Occipital lobe (tissue), 2 donors: ENCODE results near the gene PRG2. TPM values are rescaled to one million over a fixed set of nuclear protein-coding genes. Genes with fewer than 3 reads are reported as not detected.

Source experiments
- DNase-seq: peaks from one replicate; lab custom pipeline; 2025; lab: John Stamatoyannopoulos, UW
- total RNA-seq: library from RNA; depleted of rRNA; stranded (reverse); fragments of >200 nt; gene quantifications from one replicate; pipeline ENCODE4 v1.2.3, GENCODE V29; 2014

The PRG2 gene
- total RNA-seq, result not detected

DNA sequence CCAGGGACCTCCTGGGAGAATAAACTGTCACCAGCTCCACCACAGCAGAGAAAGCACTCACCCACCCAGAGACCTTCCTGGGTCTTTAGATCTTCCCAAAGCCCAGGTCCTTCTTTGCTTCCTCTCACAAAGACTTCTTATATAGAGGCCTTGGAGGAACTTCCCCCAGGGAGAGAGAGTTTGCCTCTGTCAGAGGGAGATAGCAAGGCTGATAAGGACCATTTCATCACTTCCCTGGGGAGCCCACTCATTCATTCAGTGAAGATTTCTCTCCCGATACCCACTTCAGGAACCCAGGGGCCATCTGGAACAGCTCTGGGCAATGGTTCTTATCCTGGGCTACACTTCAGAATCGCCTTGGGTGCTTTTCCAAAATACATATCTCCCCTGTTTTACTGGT lies at the start of gene PRG2:
PRG2 (minus strand) TSS at position 116 of the 400 bp plus-strand sequence. CDS start 706 bp downstream, outside the sequence.
- DNase-seq, result no peak

DNA sequence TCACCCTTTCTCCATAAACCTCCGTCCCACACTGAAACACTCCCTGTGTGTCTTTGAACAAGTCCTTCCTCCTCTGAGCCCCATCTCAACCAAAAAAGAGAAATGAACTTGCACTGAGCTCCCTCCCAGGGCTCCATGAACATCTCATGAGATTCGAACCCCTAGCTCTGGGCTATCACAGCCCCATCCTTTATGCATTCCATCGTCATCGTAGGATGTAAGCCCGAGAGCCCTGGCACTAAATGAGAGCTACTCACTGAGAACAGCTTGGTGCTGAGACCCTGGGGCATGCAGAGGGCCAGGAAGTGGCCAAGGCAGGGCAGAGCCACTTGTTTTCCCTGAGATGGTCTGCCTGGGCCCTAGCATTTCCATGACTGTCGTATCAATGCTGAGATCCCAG lies 49.3 kb upstream of the PRG2 start:
- DNase-seq, result no peak

DNA sequence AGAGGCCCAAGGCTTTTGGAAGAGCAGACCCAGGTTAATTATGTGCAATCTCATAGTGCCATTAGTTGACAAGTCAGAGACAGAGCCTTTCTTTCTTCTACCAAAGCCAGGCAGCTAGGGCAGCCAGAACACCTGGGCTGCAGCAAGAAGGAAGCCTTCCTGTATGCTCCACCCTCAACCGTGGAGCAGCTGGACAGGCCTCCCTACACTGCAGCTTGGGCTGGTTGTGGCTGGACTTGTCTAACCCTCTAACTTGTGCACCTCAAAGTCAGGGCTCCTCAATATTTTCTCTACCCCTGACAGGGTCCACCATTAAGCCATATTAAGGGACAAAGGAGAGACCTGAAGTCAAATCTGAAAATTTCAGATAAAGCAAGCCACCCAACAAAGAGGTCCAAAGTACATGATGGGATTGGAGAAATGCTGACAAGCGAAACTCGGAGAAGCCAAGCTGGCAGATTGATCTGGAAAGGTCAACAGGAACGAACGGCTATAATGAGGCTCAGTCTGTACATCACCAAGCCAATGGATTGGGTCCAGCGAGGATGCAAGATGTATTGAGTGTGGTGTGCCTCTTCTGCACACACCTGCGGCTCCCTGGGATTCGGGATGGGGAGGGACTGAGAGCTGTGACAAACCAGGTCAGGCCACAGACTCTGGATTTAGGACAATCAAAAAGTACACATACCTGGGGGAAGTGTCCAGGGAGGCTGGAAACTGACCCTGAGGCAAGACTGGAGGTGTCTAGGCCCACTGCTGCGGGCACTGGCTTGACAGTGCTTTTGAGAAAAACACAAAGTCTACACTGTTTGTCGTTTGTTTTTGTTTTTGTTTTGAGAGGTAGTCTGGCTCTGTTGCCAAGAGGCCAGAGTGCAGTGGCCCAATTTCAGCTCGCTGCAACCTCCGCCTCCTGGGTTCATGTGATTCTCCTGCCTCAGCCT lies 48.2 kb upstream of the PRG2 start:
- no peak for DNase-seq

DNA sequence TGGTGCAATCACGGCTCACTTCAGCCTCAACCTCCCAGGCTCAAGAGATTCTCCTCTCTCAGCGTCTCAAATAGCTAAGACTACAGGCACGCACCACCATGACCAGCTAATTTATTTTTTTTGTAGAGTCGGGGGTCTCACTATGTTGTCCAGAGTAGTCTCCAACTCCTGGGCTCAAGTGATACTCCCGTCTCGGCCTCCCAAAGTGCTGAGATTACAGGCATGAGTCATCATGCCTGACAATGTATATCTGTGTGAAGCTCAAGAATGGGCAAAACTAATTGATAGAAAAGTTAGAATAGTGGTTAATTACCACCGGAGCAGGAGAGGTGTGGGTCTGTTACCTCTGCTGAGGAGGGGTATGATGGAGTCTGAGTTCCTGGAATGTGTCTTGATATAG lies 45.6 kb upstream of the PRG2 start:
- no peak for DNase-seq

DNA sequence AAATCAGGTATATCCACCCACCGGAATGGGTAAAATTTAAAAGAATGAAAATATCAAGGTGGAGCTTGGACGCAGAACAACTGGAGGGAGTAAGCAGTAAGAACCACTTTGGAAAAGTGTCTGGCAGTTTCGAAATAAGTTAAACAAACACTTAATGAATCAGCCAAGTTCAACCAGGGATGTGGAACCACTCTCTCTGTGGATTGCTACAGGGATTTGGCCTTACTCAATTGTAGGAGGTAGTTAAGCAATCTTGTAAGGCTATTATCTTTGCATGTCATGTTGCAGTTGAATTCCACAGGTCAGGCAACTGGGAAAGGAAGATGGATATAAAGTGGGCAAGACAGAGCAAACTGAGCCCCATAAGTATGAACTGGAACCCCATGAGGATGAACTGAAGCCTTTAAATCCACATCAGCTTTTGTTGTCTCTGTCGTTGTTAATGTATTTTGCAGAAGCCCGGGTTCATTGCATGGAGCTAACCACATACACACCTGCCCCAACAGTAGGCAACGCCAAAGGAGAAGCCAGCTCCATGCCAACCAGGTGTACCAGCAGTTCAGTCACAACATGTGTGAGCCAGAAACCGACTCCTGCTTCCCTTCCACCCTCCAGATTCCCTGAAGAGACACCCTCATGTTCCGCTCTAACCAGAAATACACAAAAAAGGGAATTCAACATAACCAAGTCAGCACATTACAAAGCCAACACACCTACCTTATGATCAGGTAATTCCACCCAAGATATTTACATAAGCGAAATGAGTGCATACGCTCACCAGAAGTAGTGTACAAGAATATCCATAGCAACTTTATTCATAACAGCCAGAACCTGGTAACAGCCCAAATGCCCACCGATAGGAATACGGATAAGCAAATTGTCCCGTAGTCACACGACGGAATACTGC lies 44.4 kb upstream of the PRG2 start:
- no peak for DNase-seq

DNA sequence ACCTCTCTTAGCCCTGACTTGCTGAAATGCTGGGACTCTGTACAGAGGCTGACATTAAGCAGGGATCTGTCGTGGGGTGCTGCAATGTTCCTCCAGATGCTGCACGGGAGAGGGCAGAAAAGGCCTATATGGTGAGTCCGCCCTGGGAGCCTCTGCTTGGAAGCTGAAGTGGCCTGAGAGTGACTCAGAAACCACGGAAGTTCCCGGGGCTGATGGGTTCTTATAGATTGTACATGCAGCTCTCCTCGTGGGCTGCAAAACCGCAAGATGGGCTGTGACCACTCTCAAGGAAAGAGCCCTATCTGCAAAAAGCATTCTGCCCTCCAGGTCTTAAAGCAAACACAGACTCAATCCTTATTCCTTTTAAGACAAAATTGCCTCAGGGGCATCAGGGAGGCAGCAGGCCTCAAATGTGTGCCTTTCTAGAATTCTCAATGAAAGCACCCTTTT lies 42.3 kb upstream of the PRG2 start:
- DNase-seq, result no peak

DNA sequence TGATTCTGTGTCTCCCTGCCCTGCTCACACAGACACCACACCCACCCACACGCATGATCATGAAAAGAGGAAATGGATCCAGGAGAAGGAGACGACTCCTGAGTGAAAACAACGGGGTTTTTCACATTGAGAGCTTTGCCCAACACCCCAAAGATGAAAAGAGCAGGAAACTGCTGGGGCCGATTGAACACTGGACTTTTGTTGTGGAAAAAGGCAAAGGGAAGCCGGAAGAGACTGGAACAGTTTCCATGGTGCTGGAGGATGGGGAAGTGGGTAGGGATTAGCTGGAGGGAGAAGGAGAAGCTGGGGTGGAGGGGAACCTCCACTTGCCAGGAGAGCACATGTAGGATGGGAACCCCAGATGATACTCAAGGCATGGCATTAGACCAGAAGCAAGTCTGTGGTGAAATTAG lies 41.7 kb upstream of the PRG2 start:
- DNase-seq, result no peak

DNA sequence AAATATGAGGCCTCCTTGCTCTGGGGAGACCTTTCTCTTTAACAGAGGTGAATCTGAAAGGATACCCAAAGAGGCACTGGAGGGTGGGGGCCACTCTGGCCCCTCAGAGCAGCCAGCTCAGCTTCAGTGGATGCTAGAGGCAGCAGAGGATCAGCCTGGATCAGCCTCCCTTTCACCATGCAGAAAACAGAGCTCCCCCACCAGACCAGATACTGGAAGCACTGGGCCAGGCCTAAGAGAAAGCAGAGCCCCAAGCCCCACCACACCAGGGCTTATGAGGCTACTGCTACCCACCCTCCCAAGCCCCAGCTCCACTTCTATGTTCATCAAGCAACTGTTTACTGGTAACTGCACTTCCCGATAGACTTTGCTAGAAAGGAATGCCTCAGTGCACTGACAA lies 40.5 kb upstream of the PRG2 start:
- DNase-seq, result no peak

DNA sequence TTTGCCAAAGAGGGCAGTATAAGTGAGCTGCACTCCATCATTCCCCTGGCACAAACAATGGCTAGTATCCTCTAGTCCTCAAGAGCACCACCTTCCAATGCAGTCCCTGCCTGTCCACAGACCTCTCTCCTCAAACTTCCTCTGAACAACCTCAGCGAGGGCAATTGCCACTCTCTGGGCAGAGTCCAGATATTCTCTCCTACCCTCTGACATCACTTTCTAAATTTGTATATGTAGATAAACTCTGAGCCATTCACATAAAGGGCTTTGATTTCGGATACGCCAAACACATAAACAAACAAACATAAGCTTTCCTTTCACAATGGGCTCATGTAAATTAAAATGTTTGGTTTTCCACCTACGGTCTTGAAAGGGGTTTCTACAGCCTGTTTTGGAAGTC lies 39.5 kb upstream of the PRG2 start:
- DNase-seq, result no peak

GRCh38 chr11:57428643-57429042 lies 38.2 kb upstream of the PRG2 start:
- DNase-seq, result no peak

DNA sequence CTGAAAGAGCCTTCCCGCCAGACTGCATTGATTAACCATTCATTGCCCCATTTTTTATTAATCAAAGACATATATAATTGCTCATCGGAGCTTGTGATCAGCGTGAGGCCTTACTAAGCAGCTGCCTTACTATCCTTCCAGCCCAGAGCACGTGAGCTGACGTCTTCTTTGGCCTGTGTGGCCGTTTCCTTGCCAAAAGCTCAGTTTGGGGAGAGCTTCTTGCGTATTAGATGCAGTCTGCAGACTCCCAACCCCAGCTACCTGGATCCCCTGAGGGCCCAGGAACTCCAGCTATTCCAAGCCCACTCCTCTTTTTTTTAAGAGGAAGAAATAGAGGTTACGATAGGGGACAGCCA lies 37.3 kb upstream of the PRG2 start:
- DNase-seq, result peak; percentile 11

DNA sequence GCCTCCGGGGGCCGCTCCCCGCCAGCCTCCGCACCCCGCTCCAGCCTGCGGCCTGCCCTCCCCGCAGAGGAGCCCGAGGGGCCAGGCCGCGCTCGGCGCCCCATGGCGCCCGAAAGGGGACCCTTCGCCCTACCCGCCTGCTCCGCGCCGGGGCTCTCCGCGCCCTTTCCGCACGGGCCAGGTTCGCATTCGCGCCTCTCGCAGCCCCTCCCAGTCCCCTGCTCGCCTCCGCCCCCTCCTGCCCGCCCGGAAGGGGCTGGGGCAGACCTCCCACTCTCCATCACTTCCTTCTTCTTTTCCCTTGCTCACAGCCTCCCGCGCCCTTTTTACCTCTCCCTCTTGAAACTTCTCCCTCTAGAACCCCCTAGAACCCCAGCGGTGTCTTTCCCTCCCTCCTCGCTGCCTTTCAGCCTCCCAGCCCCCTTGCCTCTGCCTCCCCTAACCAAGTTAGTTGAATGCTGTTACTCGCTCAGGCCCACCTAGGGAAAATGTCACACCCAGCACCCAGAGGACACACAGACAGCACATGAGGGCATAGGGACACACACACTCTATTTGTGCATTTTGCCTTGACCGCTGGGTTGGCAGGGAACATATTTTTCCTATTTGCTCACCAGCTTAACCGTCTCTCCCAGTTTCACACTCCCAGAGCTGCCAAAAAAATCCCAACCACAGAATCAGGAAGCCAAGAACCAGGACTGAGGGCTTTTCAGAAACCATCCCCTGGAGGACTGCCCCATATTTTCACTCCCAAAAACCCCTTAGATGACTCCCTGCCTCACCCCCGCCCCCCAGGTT lies 36.7 kb upstream of the PRG2 start, which contains the start of gene SLC43A3:
SLC43A3 (minus strand) TSS at position 193 of the 798 bp plus-strand sequence. CDS start 949 bp downstream, outside the sequence.
- DNase-seq, result no peak

DNA sequence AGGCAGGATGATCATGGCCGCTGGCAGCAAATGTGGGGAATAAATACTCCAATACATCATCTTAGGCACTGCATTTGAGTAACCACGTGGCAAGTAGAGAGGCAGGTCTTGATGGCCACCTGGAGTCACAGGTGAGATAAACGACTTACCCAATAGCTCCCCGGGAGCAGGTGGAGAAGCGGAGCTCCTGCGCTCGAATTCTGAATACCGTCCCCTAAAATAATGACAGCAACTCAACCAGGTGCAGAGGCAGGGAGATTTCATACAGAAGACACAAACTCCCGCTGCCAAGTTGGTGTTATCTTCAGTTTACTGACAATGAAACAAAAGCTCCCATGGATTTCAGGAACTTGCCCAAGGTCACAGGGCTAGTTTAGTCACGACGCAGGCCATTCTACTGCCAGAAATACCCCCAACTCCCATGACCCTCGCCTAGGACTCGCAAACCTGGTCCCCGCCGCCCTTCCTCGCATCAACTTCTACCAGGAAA lies 36.0 kb upstream of the PRG2 start:
- no peak for DNase-seq

- no peak for DNase-seq
Measured at GRCh38 chr11:57425565-57426438, 35.4 kb upstream of the PRG2 start.

- no peak for DNase-seq
Measured at GRCh38 chr11:57424792-57425564, 34.5 kb upstream of the PRG2 start.

DNA sequence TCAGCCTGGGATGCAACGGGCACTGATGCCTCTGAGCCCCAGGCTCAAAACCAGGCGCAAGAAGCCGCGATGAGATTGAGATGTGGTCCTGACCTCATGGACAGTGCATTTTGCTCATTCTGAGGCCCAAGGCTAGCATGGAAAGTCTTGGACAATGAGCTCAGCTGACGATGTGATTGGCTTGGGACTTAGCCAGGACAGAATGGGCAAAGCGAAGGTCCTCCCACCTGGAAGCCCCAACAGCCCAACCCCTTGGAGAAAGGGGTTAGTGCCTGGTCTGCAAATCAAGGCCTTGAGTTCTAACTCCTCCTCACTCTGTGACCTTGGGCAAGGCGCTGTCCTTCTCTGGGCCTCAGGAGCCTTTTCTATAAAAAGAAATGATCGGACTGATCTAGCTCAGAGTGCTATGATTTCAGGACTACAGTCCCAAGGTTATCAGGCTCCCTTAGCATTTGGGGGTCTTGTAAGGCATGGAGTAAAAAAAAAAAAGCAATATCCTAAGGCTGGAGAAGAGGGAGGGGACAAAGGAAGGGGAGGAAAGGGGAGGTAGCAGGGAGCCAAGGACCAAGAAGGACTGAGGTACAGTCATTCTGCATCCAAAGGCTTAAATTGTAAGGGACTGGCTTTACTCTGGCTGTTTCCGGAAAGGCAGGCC lies 33.8 kb upstream of the PRG2 start:
- no peak for DNase-seq

DNA sequence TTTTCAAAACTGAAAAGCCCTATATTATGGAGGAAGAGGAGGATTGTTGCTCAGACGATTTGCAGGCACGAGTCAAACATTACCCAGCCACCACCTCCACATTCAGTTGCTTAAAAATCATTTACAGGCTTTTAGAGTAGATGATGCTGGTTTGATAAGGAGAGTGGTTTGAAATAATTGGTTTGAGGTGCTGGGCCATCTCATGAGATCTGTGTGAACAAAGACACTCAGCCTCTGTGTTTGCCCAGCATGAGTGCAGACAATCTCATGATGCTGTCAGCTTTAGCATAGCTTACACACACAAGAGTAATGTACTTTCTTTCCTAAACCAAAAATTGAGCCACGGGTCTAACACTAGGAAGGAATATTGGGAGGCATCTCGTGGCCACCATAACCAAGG lies 32.2 kb upstream of the PRG2 start:
- no peak for DNase-seq

DNA sequence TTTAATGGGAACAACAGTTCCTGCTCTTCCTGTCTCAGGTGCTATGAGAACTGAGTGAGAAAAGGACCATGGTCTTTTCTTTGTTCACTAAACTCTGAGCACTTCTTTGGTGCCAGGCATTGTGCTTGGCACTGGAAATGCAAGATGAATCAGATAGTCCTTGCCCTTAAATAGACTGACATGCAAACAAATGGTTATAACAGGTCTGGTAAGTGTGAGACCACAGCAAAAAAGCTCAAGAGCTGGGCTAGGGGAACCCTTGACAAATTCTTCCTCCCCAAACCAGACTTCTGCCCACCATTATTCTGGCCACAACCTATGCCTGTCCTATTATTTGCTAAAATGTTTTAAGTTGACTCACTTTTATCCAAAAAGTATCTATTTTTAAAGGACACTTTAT lies 31.4 kb upstream of the PRG2 start:
- DNase-seq, result no peak

- no peak for DNase-seq
Measured at GRCh38 chr11:57421066-57421465, 30.6 kb upstream of the PRG2 start.
